Cardiac septum (tissue), 1 donor: Measurements from ENCODE around the gene JUP. TPM values are rescaled to one million over a fixed set of nuclear protein-coding genes. Genes with fewer than 3 reads are reported as not detected.
"Not testable (repeated sequence)": the region's sequence is repeated elsewhere in the genome, so short reads cannot be mapped to it uniquely, and the experiment has no call there.

Experiments used
- DNase-seq: peaks from one replicate; pipeline ENCODE4 v3.0.0-alpha.2; 2020; ENCODE audit warnings: low spot score
- intact Hi-C: fragments of 100-400 bp; cut with DNase I; formaldehyde crosslinking; loops from one replicate; pipeline ENCODE4 v1.14.0; 2022
- long read RNA-seq: library from polyadenylated mRNA; unstranded; transcript quantifications from one replicate; pipeline ENCODE4 v2.0.0, GENCODE V29; 2021
- total RNA-seq: library from RNA; stranded (reverse); fragmentation: NEBNext Ultra II Directional; extraction: Animal tissue kit (Norgen Biotek cat#: 25700); gene quantifications from one replicate; pipeline ENCODE4 v1.2.1, GENCODE V29; 2021
- donor health status: DM: no; HTN: no; CAD: no.

Gene JUP
- 150 TPM for total RNA-seq
- long read RNA-seq, transcript JUP-203 (14 exons, 3,497 nt), result minor isoform, 10 of 220 reads
- long read RNA-seq, transcript JUP-201 (15 exons, 3,200 nt), result major isoform, 15 of 220 reads
- long read RNA-seq, partial matches to known transcripts, result 181 of 220 reads
- long read RNA-seq, other reads (novel, unspliced or antisense), result 13 of 220 reads

DNA sequence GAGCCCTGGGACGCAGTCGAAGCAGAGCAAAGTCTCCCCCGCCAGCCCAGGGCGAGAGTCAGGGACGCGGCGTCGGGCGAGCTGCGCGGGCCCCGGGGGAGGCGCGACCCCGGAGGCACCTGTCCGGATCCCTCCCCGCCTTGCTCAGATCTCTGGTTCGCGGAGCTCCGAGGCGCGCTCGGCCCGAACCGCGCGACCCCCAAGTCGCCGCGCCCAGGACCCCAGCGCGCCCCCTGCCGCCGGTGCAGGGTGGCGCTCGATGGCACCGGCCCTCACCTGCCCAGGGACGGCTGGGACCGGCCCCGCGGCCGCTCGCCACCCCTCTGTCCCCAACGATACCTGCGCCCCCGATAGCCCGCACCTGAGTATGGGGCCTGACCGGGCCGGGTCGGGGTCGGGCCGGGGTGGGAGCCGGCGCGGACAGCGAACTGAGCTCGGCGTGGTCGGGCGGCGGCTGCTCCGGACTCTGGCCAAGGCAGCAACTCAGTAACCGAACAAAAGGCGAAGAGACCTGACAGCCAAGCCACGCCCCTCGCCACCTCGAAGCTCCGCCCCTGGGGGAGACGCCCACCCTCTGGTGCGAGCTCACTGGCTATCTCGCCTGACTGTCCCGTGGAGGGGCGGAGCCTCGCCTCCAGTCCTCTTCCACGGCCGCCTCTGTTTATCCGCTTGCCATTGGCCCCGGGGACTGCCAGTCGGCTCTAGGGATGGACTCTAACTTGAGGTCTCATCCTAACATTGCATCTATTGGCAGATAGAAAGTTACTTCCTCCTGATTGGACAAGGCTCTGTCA lies at the start of gene JUP:
Gene JUP (minus strand): TSS at position 485 of the 794 bp plus-strand sequence. CDS start 14,857 bp downstream, outside the sequence.
- intact Hi-C loops, result loop anchor here (2.0 kb wide), 1 partner anchor 98 kb away; the partner anchor contains the start of gene EIF1
- peak; percentile 99 for DNase-seq

DNA sequence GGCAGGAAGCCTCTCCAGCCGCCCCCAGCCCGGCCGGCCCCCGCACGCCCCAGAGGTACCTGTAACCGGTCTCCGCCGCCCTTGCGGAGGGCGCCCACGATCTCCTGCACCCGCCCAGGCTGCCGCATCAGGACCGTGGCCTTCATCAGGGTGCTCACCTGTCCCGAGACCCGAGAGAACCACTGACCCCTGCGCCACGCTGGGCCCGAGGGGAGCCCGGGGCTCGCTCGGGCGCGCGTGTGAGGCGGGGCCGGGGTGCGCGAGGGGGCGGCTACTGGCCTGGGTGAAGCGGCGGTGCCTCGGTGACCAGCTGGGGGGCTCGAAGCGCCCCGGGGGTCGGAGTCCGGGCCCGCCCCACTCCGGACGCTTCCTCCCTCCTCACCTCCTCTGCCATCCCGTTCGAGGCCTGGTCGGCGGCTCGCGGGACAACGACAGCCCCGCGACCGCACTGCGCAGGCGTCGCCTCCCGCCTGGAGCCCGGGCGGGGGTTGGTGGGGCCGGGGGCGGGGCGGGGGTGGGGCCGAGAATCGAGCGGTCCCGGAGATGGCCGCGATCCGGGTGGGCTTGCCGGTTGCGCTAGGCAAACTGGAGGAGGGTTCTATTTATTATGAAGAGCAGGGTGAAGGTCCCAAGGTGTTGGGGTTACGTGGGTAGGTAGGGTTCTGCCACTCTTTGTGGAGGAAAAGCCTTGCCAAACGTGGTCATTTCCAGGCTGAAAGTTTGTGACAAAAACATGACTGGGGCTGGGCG lies 49.5 kb upstream of the JUP start, which contains the start of gene NT5C3B:
Gene NT5C3B (minus strand): TSS at position 433 of the 750 bp plus-strand sequence. CDS start 39 bp downstream, at position 394.
- intact Hi-C loops, result no loop called here
- no peak for DNase-seq

DNA sequence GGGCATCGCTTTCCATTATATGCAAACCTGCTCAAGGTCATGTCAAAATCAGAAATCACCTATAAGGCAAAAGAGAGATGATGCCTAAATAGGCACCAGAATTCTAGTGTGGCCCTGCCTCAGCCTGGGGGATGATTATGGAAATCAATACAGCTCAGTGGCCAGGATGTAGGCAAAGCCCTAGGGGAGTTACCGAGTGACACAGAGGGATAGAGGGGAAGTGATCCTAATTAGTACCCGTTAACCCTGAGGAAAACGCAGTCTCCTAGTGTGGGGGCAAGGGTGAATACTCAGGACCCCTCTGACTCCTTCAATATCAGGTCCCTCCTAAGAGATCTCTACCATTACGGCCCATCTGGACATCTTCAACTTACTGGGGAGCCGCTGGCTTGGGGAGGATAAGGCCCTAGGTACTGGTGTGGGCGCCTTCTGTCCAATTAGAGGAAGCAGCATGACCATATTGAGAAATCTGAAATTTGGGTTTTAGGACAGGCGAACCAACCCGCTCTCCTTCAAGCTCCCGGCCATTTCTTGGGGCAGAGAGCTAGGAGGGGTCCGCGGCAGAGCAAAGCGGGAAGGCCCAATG lies 48.8 kb upstream of the JUP start:
- intact Hi-C loops, result no loop called here
- DNase-seq, result no peak

DNA sequence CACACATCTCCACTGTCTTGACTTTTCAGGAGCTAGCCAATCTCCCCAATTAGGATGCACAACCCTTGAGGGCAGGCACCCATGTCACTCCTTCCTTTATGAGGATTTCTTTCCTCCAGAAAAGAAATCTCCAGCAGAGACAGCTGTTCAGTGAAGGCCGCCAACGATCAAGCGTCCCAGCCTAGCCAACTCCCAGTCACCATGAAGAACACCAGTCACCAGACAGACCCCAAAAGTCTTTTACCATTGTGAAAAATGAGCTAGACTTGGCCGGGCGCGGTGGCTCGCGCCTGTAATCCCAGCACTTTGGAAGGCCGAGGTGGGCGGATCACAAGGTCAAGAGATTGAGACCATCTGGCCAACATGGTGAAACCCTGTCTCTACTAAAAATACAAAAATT lies 43.5 kb upstream of the JUP start:
- intact Hi-C loops, result not testable (repeated sequence)

DNA sequence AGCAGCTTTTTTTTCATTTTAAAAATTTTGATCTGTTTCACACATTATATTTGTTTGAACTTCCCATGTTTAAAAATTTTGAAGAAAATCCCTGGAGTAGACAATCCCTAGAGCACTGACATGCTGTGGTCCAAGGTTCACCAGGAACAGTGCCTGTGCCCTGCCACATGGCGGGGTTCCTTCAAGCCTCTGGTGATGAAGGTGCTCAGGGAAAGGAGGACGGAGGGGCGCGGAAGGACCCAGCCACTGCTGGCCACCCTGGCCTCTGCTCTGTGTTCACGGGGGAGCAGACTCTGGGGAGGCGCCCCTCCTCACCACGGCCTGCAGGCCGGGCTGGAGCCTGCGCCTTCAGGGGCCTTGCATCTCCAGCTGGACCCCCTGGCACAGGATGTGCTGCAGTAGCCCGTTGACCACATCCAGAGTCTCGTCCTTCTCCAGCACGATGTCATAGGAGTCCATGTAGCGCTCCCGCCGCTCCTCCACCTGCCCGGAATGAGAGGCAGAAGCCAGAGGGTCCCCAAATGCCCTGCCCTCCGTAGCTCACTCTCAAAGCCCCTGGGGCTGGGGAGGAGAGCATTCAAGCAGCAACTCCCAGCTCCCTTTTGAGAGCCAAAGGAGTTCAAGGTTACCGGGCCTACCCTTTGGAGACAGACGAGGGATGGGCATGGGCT lies 38.8 kb upstream of the JUP start:
- intact Hi-C loops, result no loop called here

More for the DNA sequence above, 43.5 kb upstream of the JUP start:
- not testable (repeated sequence) for DNase-seq

DNA sequence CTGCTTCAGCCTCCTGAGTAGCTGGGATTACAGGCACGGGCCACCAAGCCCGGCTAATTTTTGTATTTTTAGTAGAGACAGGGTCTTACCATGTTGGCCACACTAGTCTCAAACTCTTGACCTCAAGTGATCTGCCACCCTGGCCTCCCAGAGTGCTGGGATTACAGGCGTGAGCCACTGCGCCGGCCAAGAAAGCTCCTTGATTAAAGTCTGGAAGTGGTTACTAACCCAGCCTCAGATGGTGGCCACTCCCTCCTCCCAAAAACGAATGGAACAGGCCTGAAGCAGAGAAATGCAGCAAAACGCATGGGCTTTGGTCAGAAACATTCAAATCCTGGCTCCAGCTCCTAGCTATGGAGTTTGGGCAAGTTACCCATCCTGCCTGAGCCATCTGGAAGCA lies 37.6 kb upstream of the JUP start:
- no peak for DNase-seq
- intact Hi-C loops, result no loop called here

More for the DNA sequence above, 38.8 kb upstream of the JUP start:
- no peak for DNase-seq

DNA sequence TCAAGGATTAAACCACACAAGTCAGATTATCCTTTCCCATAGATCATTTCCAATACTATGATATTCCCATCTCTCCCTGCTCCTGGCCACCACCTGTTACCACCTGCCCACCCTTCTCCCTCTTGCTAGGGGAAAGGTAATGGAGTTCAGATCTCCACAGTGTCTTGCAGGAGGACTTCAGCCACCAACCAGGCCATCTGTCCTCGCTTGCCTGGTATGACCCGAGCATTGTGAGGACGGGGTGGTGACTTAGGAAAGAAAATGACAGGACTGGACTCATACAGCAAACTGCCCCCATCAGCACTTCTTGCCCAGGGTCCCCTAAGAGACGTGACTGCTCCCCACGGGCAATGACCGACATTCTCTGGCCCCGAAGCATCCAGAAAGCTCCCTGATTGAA lies 37.1 kb upstream of the JUP start:
- DNase-seq, result no peak
- intact Hi-C loops, result no loop called here

DNA sequence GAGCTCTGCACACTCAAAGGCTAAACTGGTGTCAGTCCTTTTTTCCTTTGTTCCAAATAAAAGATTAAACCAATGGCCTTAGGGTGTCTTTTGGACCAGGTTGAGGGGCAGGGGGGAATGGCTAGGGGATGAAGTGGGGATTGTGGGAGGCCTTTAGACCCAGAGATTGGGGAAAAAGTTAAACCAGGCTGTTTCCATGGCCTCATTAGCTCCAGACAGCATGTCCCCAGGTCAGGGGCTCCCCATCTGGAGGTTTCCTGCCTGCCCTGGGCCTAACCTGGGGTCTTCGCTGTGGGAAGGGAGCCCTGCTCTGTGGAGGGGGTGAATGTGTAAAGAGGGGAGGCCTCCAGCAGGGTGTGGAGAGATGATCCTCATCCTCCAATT lies 36.6 kb upstream of the JUP start:
- intact Hi-C loops, result no loop called here
- DNase-seq, result no peak

DNA sequence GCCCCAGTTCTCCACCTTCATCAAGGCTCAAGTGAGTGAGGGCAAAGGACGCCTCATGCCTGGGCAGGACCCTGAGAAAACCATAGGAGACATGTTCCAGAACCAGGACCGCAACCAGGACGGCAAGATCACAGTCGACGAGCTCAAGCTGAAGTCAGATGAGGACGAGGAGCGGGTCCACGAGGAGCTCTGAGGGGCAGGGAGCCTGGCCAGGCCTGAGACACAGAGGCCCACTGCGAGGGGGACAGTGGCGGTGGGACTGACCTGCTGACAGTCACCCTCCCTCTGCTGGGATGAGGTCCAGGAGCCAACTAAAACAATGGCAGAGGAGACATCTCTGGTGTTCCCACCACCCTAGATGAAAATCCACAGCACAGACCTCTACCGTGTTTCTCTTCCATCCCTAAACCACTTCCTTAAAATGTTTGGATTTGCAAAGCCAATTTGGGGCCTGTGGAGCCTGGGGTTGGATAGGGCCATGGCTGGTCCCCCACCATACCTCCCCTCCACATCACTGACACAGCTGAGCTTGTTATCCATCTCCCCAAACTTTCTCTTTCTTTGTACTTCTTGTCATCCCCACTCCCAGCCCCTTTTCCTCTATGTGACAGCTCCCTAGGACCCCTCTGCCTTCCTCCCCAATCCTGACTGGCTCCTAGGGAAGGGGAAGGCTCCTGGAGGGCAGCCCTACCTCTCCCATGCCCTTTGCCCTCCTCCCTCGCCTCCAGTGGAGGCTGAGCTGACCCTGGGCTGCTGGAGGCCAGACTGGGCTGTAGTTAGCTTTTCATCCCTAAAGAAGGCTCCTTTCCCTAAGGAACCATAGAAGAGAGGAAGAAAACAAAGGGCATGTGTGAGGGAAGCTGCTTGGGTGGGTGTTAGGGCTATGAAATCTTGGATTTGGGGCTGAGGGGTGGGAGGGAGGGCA lies 36.0 kb upstream of the JUP start:
- no peak for DNase-seq
- intact Hi-C loops, result no loop called here

DNA sequence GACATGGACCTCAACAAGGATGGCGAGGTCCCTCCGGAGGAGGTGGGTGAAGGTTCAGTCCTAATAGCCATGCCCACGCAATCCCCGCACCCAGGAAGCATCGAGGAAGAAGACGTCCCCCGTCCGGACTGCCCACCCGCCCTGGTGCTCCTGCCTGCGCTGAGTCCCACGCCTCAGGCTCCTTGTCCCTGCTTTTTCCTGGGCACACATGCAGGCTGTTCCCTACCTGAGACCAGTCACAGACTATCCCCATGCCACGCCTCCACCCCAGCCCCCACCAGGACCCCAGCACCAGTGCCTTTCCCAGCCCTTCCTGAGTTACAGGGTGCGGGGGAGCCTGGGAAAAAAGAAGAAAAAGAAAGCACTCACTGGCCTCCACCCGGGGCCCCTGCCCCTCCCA lies 35.3 kb upstream of the JUP start:
- no peak for DNase-seq
- intact Hi-C loops, result no loop called here

DNA sequence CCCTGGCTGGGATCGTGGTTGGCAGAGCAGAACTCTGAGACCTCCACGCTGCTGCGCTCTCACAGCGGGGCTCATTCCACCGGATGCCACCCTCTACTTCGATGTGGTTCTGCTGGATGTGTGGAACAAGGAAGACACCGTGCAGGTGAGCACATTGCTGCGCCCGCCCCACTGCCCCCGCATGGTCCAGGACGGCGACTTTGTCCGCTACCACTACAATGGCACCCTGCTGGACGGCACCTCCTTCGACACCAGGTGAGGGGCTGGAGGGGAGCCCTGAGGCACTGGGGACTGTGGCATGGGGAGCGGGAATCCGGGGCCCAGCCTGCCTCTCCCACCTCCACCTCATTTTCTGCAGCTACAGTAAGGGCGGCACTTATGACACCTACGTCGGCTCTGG lies 31.5 kb upstream of the JUP start:
- no peak for DNase-seq
- intact Hi-C loops, result loop anchor here (10.0 kb wide), 1 partner anchor 47 kb away; the partner anchor contains the start of gene KLHL11

DNA sequence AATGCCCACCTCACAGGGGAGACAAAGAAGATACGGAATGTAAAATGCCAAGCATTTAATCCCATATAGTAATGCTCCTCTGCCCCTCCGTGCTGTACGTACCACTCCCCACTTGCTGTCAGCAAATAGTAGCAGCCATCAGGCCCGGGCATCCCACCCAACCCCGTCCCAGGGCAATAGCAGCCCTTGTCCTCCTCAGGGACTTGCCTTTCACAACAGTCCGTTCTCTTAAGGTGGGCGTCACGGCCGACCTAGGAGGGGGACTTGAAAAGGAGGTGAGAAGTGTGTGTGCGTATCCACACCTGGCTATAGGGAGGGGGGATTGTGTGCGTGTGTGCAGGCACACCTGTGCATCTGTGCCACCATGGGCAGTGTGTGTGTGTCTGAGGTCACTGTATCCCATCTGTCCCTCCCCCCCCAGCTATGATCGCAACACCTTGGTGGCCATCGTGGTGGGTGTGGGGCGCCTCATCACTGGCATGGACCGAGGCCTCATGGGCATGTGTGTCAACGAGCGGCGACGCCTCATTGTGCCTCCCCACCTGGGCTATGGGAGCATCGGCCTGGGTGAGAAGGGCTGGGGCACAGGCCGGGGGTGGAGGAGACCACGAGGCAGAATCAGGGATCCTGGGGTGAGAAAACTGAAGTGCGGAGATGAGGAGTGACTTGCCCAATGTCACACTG lies 30.3 kb upstream of the JUP start:
- DNase-seq, result no peak
- intact Hi-C loops, result loop anchor here (10.0 kb wide), 1 partner anchor 48 kb away; the partner anchor contains the start of gene KLHL11

DNA sequence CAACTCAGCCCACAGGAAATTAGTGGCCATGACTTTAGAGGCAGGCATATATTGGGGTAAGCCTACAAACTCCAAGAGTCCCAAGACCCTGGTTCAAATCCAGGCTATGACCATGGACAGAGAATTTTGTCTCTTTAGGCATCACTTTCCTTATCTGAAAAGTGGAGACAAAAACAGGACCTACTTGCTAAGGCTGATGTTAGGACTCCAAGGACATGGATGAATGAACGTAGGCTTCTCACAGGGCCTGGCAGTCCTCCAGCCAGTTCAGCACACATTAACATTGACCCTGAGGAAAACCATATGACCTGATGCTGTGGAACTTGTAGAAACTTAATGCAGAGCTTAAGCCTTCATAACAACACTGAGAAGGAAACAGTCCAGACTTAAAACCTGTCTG lies 27.7 kb upstream of the JUP start:
- DNase-seq, result no peak
- intact Hi-C loops, result loop anchor here (10.0 kb wide), 1 partner anchor 51 kb away; the partner anchor contains the start of gene KLHL11

DNA sequence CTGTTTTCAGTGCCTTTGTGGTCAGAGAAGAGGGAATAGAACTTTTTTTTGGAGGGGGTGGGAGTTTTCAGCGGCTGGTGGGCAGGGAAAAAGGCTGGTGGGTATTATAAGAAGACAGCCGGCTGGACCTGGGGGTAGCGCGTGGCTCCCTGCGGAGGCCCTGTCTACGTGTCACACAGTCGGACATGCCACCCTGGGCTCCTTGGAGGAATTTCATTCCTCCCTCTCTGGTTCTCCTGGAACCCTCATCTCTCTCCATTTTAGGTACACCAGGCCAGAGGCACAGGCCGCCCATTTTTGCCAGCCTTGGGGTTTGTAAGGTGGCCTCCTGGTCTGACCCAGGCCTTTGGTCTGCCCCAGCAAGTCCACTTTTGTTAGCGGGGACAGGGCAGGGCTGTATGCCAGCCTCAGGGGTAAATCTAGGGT lies 27.2 kb upstream of the JUP start:
- intact Hi-C loops, result loop anchor here (10.0 kb wide), 1 partner anchor 51 kb away; the partner anchor contains the start of gene KLHL11
- DNase-seq, result no peak

DNA sequence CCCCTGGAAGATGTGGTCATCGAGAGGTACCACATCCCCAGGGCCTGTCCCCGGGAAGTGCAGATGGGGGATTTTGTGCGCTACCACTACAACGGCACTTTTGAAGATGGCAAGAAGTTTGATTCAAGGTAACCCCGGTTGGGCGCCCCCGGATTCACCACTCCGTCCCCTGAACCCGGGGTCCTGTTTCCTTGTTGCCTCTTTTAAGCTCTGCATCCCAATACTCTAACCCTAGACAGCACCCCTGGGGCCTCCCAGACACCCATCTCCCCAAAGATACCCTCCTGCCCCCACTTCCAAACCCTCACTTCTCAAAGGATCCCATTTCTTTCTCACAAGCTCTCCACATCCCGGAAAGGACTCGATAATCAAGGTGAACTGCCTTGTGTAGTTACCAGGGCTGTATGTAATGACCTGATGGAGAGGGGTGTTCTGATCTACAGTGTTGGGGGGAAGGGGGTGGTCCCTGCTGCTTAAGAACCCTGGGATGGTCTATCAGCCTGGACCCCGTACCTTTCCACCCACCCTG lies 26.7 kb upstream of the JUP start:
- DNase-seq, result no peak
- intact Hi-C loops, result loop anchor here (10.0 kb wide), 1 partner anchor 52 kb away; the partner anchor contains the start of gene KLHL11

DNA sequence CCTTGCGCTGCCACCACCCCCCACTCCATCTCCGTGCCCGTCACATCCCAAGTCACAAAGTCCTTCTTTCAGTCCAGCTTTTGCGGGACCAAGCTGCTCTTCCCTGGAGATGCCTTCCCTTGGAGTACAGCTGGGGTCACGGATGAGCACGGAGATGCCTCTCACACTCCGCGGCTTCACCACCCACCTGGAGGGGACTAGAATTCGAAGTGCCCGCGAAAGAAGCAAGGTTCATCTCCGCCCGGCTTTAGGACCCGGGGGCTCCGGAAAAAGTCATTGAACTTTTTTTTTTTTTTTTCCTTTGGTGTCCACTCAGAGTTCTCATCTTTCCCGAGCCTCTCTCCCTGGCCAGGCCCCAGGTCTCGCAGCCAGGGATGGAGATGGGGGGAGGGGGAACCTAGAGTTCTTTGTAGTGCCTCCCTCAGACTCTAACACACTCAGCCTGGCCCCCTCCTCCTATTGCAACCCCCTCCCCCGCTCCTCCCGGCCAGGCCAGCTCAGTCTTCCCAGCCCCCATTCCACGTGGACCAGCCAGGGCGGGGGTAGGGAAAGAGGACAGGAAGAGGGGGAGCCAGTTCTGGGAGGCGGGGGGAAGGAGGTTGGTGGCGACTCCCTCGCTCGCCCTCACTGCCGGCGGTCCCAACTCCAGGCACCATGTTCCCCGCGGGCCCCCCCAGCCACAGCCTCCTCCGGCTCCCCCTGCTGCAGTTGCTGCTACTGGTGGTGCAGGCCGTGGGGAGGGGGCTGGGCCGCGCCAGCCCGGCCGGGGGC lies 26.1 kb upstream of the JUP start, which contains the start of gene FKBP10:
Gene FKBP10 (plus strand): TSS at position 624 of the 771 bp plus-strand sequence. CDS start 31 bp downstream, at position 655.
- intact Hi-C loops, result loop anchor here (10.0 kb wide), 1 partner anchor 52 kb away; the partner anchor contains the start of gene KLHL11
- DNase-seq, result peak; percentile 82
